Measurements from ENCODE around the gene INPP5A.

Gene INPP5A

GRCh38 chr10:132522521-132523411 lies 14.8 kb upstream of the INPP5A start:
- ChIA-PET POLR2A (interaction anchor here (1.5 kb wide), 1 partner anchor 10 kb away, joined by 3 read pairs; no protein-coding TSS in a partner anchor), CTCF (interaction anchor here (1.1 kb wide), 1 partner anchor 9 kb away, joined by 3 read pairs; no protein-coding TSS in a partner anchor)
- H3K4me3 ChIP-seq (ENCODE audit: low read depth, low read length) = no peak overlapping the region
- DNase-seq (ENCODE audit: low read depth, low spot score) = no peak
- no peak for TF ChIP-seq CTCF (IDR thresholded peaks at IDR 0.05; ENCODE audit: insufficient read depth, low read length, missing control alignments)

- ChIA-PET POLR2A (interaction anchor here (1.5 kb wide), 1 partner anchor 9 kb away, joined by 3 read pairs; no protein-coding TSS in a partner anchor), CTCF (interaction anchor here (0.6 to 1.1 kb wide), 2 partner anchors 8 to 50 kb away, joined by 3 read pairs; no protein-coding TSS in a partner anchor)
- DNase-seq (ENCODE audit: low read depth, low spot score) = no peak
- no peak for TF ChIP-seq CTCF (IDR thresholded peaks at IDR 0.05; ENCODE audit: insufficient read depth, low read length, missing control alignments)
- no peak overlapping the region for H3K4me3 ChIP-seq (ENCODE audit: low read depth, low read length)
Observed at GRCh38 chr10:132523561-132524442, 13.8 kb upstream of the INPP5A start.

- ChIA-PET POLR2A (no interaction called here), CTCF (interaction anchor here (0.6 kb wide), 1 partner anchor 51 kb away, joined by 3 read pairs; no protein-coding TSS in a partner anchor)
- H3K4me3 ChIP-seq (ENCODE audit: low read depth, low read length) = no peak overlapping the region
Observed at GRCh38 chr10:132524443-132525285, 12.9 kb upstream of the INPP5A start.

GRCh38 chr10:132526676-132527075 lies 10.9 kb upstream of the INPP5A start:
- ChIA-PET CTCF (interaction anchor here (1.0 to 2.1 kb wide), 5 partner anchors 9 to 112 kb away, joined by 3 to 7 read pairs (median 4); no protein-coding TSS in a partner anchor), POLR2A (interaction anchor here (0.7 to 1.0 kb wide), 3 partner anchors 10 to 107 kb away, joined by 3 read pairs; no protein-coding TSS in a partner anchor)
- no peak for TF ChIP-seq CTCF (IDR thresholded peaks at IDR 0.05; ENCODE audit: insufficient read depth, low read length, missing control alignments)
- no peak overlapping the region for H3K4me3 ChIP-seq (ENCODE audit: low read depth, low read length)
- peak; percentile 70 for DNase-seq (ENCODE audit: low read depth, low spot score)

More at GRCh38 chr10:132524443-132525285, 12.9 kb upstream of the INPP5A start:
- no peak for TF ChIP-seq CTCF (IDR thresholded peaks at IDR 0.05; ENCODE audit: insufficient read depth, low read length, missing control alignments)
- DNase-seq (ENCODE audit: low read depth, low spot score) = no peak

- H3K4me3 ChIP-seq (ENCODE audit: low read depth, low read length) = no peak overlapping the region
- TF ChIP-seq CTCF (IDR thresholded peaks at IDR 0.05; ENCODE audit: insufficient read depth, low read length, missing control alignments) = no peak
- POLR2A ChIA-PET = interaction anchor here (1.0 kb wide), 1 partner anchor 106 kb away, joined by 3 read pairs; no protein-coding TSS in a partner anchor
- CTCF ChIA-PET = interaction anchor here (1.0 to 2.1 kb wide), 6 partner anchors 9 to 111 kb away, joined by 3 to 7 read pairs (median 4); no protein-coding TSS in a partner anchor
- DNase-seq (ENCODE audit: low read depth, low spot score) = no peak
Observed at GRCh38 chr10:132527339-132528063, 10.1 kb upstream of the INPP5A start.
